ENCODE results near the gene CLIC5.

Gene CLIC5

DNA sequence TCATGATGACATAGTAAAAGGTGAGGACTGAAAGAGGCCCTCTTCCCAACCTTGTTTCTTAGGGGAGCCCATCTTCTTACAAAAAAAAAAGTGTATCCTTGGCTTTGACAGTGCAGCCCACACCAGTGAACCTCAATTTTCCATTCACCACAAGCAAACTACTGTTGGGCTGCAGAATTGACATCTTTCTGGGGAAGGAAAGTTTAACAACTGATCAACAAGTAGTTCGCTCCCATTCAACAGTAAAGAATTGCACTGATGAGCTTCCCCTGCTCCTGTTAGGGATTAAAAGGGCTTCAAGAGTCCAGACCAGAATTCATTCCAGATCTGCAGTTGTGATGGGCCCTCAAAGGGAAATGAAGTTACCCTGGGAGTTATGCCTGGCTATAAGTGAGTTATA lies 13.9 kb upstream of the CLIC5 start:
- H3K79me2 ChIP-seq, result no peaks in the 10 kb centered on the region
- TF ChIP-seq, protein P1, sequence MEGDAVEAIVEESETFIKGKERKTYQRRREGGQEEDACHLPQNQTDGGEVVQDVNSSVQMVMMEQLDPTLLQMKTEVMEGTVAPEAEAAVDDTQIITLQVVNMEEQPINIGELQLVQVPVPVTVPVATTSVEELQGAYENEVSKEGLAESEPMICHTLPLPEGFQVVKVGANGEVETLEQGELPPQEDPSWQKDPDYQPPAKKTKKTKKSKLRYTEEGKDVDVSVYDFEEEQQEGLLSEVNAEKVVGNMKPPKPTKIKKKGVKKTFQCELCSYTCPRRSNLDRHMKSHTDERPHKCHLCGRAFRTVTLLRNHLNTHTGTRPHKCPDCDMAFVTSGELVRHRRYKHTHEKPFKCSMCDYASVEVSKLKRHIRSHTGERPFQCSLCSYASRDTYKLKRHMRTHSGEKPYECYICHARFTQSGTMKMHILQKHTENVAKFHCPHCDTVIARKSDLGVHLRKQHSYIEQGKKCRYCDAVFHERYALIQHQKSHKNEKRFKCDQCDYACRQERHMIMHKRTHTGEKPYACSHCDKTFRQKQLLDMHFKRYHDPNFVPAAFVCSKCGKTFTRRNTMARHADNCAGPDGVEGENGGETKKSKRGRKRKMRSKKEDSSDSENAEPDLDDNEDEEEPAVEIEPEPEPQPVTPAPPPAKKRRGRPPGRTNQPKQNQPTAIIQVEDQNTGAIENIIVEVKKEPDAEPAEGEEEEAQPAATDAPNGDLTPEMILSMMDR (IDR thresholded peaks at IDR 0.05), result no peak
- H3K9ac ChIP-seq, result no peak overlapping the region
- H3K4me1 ChIP-seq, result no peaks in the 10 kb centered on the region
- no peak overlapping the region for H2AFZ ChIP-seq
- H3K36me3 ChIP-seq (ENCODE audit: control insufficient read depth, insufficient read depth, low read length), result no peaks in the 10 kb centered on the region
- no peak overlapping the region for H3K27ac ChIP-seq
- H3K27me3 ChIP-seq (ENCODE audit: control insufficient read depth, insufficient read depth, low read length), result no peaks in the 10 kb centered on the region
- H3K4me2 ChIP-seq (ENCODE audit: low read length), result no peak overlapping the region
- no peaks in the 10 kb centered on the region for H3K9me3 ChIP-seq (ENCODE audit: control insufficient read depth, low read length)
- H3K4me3 ChIP-seq (ENCODE audit: low read depth, low read length), result no peak overlapping the region

DNA sequence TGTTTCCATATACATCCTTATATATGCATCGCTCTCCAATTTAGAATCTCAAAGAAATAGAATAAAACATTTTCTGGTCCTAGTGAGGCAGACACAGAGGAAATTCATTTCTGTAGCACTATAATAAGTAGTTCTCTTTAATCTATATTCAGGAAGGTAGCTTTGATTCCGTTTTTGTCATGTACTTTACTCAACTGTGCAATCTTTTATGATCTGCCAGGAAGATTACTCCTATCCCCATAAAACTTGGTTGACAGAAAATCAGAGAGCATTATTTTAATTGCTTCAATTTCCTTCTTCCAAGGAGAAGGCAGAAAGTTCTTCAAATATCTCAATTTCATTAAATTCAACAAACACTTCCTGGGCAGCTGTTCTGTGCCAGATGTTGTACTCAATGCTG lies 10.6 kb upstream of the CLIC5 start:
- Histone ChIP-seq H3K9ac (no peak overlapping the region), H3K27me3 (ENCODE audit: control insufficient read depth, insufficient read depth, low read length) (no peaks in the 10 kb centered on the region), H2AFZ (no peak overlapping the region), H3K27ac (no peak overlapping the region), H3K9me3 (ENCODE audit: control insufficient read depth, low read length) (no peaks in the 10 kb centered on the region), H3K4me3 (ENCODE audit: low read depth, low read length) (no peak overlapping the region), H3K36me3 (ENCODE audit: control insufficient read depth, insufficient read depth, low read length) (no peaks in the 10 kb centered on the region), H3K79me2 (no peaks in the 10 kb centered on the region), H3K4me1 (no peaks in the 10 kb centered on the region), H3K4me2 (ENCODE audit: low read length) (no peak overlapping the region)
- TF ChIP-seq, protein P1 (IDR thresholded peaks at IDR 0.05), result no peak

DNA sequence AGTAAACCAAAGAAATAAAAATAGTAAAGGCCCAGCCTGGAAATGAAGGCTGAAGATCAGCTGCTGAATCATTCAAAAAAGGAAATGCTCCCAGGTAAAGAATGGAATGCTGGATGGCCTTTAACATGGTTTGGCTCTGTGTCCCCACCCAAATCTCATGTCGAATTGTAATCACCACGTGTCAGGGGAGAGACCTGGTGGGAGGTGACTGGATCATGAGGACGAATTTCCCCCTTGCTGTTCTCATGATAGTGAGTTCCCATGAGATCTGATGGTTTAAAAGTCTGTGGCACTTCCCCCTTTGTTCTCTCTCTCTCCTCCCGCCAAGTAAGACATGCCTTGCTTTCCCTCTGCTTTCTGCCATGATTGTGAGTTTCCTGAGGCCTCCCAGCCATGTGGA lies 9.9 kb upstream of the CLIC5 start:
- Histone ChIP-seq H3K9me3 (ENCODE audit: control insufficient read depth, low read length) (no peaks in the 10 kb centered on the region), H3K4me2 (ENCODE audit: low read length) (no peak overlapping the region), H3K27ac (no peak overlapping the region), H3K9ac (no peak overlapping the region), H3K79me2 (no peaks in the 10 kb centered on the region), H3K27me3 (ENCODE audit: control insufficient read depth, insufficient read depth, low read length) (no peaks in the 10 kb centered on the region), H3K4me3 (ENCODE audit: low read depth, low read length) (no peak overlapping the region), H3K36me3 (ENCODE audit: control insufficient read depth, insufficient read depth, low read length) (no peaks in the 10 kb centered on the region), H2AFZ (no peak overlapping the region), H3K4me1 (no peaks in the 10 kb centered on the region)
- TF ChIP-seq, protein P1 (IDR thresholded peaks at IDR 0.05), result no peak

DNA sequence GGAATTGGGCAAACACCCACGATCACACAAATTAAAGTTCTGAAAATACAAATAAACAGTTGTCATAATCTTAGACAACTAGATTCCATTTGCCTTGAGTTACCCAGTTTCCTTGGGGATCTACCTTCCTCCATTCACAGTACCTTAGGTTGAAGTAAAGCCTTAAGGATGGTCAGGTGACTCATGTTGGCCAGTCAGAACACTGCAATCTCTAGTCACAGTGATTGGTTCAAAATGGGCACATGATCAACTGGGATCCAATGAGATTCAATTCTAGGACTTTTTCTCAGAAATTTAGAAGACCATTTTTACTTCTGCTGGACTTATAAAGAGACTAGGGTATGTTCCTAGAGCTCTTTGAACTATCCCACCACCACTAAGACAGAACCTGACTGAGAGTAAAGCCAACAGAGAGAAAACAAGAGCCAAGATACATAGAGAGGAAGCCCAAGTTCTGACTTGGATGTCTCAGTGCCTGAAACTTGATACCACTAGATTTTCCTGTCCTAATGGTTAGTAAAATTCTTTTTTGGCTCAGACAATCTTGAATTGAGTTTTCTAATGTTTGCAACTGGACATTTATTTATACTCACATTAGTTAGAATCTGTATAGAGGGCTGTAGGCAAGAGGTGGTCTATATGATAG lies 8.6 kb upstream of the CLIC5 start:
- no peak overlapping the region for H2AFZ ChIP-seq
- no peaks in the 10 kb centered on the region for H3K9me3 ChIP-seq (ENCODE audit: control insufficient read depth, low read length)
- H3K79me2 ChIP-seq, result no peaks in the 10 kb centered on the region
- TF ChIP-seq, protein P1 (IDR thresholded peaks at IDR 0.05), result no peak
- H3K36me3 ChIP-seq (ENCODE audit: control insufficient read depth, insufficient read depth, low read length), result no peaks in the 10 kb centered on the region
- no peaks in the 10 kb centered on the region for H3K4me1 ChIP-seq
- H3K4me2 ChIP-seq (ENCODE audit: low read length), result no peak overlapping the region
- H3K27me3 ChIP-seq (ENCODE audit: control insufficient read depth, insufficient read depth, low read length), result no peaks in the 10 kb centered on the region
- H3K9ac ChIP-seq, result no peak overlapping the region
- H3K27ac ChIP-seq, result no peak overlapping the region
- H3K4me3 ChIP-seq (ENCODE audit: low read depth, low read length), result no peak overlapping the region

DNA sequence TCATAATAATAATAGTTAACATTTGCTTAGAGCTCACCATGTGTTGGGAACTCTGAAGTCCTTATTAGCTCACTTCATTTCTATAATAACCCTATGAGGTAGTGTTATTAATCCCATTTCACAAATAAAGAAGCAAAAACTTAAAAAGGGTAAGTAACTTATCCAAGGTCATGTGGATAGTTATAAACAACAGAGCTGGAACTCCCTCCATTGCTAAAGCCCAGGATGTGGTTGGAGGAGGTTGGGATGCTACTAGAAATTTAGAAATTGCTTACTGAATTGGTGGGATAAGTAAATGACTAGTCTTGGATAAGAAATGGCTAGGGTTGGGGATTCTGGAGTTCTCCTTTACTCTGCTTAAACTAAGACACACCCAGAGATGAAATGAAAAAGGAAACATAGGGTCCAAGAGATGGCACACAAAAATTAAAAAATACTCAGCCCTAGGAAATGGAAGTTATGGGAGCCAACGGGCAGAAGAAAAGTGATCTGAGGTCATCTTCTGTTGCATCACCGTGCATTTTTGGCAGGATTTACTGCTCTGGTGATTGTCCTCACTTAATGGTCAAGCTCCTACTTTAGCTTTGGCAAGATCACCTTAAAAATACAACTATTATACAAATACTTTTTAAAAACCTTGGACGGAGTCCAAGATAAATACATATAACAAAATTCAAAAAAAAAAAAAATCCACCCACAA lies 7.7 kb upstream of the CLIC5 start:
- H3K9ac ChIP-seq, result no peak overlapping the region
- no peak overlapping the region for H3K27ac ChIP-seq
- H3K27me3 ChIP-seq (ENCODE audit: control insufficient read depth, insufficient read depth, low read length), result no peaks in the 10 kb centered on the region
- H3K79me2 ChIP-seq, result no peaks in the 10 kb centered on the region
- no peak overlapping the region for H3K4me2 ChIP-seq (ENCODE audit: low read length)
- H3K36me3 ChIP-seq (ENCODE audit: control insufficient read depth, insufficient read depth, low read length), result no peaks in the 10 kb centered on the region
- no peak overlapping the region for H2AFZ ChIP-seq
- H3K9me3 ChIP-seq (ENCODE audit: control insufficient read depth, low read length), result no peaks in the 10 kb centered on the region
- no peaks in the 10 kb centered on the region for H3K4me1 ChIP-seq
- TF ChIP-seq, protein P1 (IDR thresholded peaks at IDR 0.05), result no peak
- no peak overlapping the region for H3K4me3 ChIP-seq (ENCODE audit: low read depth, low read length)

Measured in parathyroid adenoma (tissue), 2 donors.